ENCODE results near the gene SCO1.

SCO1 gene

GRCh38 chr17:10652984-10653659, 44.2 kb downstream of the SCO1 start:
- no peak for DNase-seq

GRCh38 chr17:10651927-10652326, 45.4 kb downstream of the SCO1 start:
- DNase-seq = no peak

GRCh38 chr17:10649602-10650001, 47.7 kb downstream of the SCO1 start:
- DNase-seq = no peak

- DNase-seq = no peak
These were observed 48.4 kb downstream of the SCO1 start for GRCh38 chr17:10648956-10649355.

GRCh38 chr17:10648381-10648780, 49.0 kb downstream of the SCO1 start:
- DNase-seq = no peak

- DNase-seq = peak; percentile 70
These were observed 50.8 kb downstream of the SCO1 start for GRCh38 chr17:10646392-10646990.

GRCh38 chr17:10640475-10640874, 56.9 kb downstream of the SCO1 start:
- no peak for DNase-seq

DNA sequence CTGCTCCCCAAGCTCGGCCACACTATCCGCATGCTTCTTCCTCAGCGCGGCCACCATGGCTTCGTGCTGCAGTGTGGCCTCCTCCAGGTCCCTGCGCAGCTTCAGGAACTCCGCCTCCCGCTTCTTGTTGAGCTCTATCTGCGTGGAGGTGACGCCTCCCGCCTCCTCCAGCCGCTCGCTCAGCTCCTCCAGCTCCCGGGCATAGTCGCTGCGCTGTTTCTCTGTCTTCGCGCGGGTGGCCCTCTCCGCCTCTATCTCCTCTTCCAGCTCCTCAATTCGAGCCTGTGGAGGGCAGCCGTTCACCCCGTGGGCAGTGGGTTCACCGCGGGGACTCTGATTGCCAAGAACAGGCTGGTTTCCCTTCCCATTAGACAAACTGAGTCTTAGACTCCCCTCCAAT, 59.2 kb downstream of the SCO1 start:
- DNase-seq = no peak

GRCh38 chr17:10635290-10635689, 62.0 kb downstream of the SCO1 start:
- no peak for DNase-seq

- DNase-seq = no peak
These were observed 63.5 kb downstream of the SCO1 start for GRCh38 chr17:10633738-10634379.

GRCh38 chr17:10631701-10632100, 65.6 kb downstream of the SCO1 start:
- DNase-seq = no peak

GRCh38 chr17:10631048-10631700, 66.2 kb downstream of the SCO1 start:
- peak; percentile 19 for DNase-seq

DNA sequence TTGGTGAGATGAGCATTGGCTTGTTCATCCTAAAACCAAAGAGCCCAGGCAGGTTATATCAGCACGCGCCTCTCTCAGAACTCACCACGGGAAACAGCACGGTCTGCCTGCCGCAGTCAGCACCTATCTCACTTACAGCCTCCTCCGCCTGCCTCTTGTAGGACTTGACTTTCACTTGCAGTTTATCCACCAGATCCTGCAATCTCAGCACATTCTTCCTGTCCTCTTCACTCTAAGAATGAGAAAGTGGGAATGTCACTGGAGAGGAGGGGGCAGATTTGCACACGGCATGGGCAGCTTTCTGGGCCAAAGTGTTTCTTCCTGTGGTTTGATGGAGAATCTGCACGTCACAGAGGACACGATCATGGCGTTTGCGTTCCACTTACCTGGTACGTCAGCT, 67.6 kb downstream of the SCO1 start:
- DNase-seq = no peak

DNA sequence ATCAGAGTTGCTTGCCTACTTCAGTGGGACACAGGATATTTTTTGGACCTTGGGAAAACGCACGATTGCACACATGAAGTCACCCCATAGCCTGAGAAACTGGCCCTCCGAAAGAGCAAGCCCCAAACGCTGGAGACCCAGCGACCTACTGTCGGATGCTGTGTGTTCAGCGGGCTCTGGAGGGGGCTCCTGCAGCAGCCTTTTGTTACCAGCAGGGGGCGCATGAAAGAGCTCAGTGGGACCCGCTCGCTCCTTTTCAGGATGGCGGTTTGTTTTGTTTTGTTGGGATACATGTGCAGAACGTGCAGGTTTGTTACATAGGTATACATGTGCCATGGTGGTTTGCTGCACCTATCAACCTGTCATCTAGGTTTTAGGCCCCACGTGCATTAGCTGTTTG, 68.6 kb downstream of the SCO1 start:
- DNase-seq = no peak

- DNase-seq = no peak
These were observed 70.9 kb downstream of the SCO1 start for GRCh38 chr17:10626390-10626789.

GRCh38 chr17:10624969-10625368, 72.4 kb downstream of the SCO1 start:
- no peak for DNase-seq

GRCh38 chr17:10623737-10624338, 73.5 kb downstream of the SCO1 start:
- DNase-seq = no peak

GRCh38 chr17:10622617-10623485, 74.5 kb downstream of the SCO1 start:
- DNase-seq = no peak

Data from CD4-positive, alpha-beta T cell treated with Interleukin-10 for 1 hour (primary cell).